K562 (cell line): ENCODE measurements around the gene SARS2. TPM values are rescaled to one million over a fixed set of nuclear protein-coding genes. Genes with fewer than 3 reads are reported as not detected.

Source experiments
- ATAC-seq: fragments of 200-7000 bp; cut with Tn5 transposase; 3 replicates; pipeline ENCODE4 v1.9.1; 2020; ENCODE audit warnings: moderate library complexity
- BruUV-seq: library from RNA; stranded (reverse); fragments of 400-500 nt; replicated peaks from 2 replicates; lab custom pipeline; 2021; lab: Mats Ljungman, UMichigan
- CTCF ChIA-PET: fragments of 300-600 bp; formaldehyde crosslinking; extraction: SDS; loops from one replicate; lab custom pipeline; 2021; ENCODE audit warnings: low intra/inter-chr PET ratio; lab: Yijun Ruan, JAX
- POLR2A ChIA-PET: fragments of 300-600, 350-650 bp; sonication (Branson Sonifier 250); formaldehyde crosslinking; extraction: SDS; loops from one replicate; lab custom pipeline; 2021; ENCODE audit warnings: antibody characterized with exemption, inconsistent platforms; lab: Yijun Ruan, JAX
- DNase-seq, 4 experiments: peaks; one replicate each; pipeline versions ENCODE4 v3.0.0 to v3.0.0-alpha.2; 2011 to 2018; ENCODE audit warnings: low spot score in 3 of 4, mixed read lengths in 3 of 4; ENCODE audit errors: extremely low read depth in 1 of 4
- FAIRE-seq: peaks from 2 replicates; lab custom pipeline; 2011; peaks lifted over from hg19 to GRCh38; lab: Jason Lieb, UNC
- H2AFZ ChIP-seq: 2 replicates; pipeline ENCODE4 v1.6.0; 2011; ENCODE audit warnings: low read depth, low read length, control low read depth, inconsistent platforms
- H3K27ac ChIP-seq: fragments of 200-600 bp; 3 replicates; pipeline ENCODE4 v1.8.0; 2011; ENCODE audit warnings: low read depth, mild to moderate bottlenecking, control low read depth, inconsistent platforms, low read length, moderate library complexity, mixed read lengths; ENCODE audit errors: extremely low read depth
- H3K27me3 ChIP-seq, 2 experiments: fragments of 300-600 bp in 1 of 2; 2 replicates in 1 of 2; 3 replicates in 1 of 2; pipeline versions ENCODE4 v1.6.0 to v1.8.0; 2011; ENCODE audit warnings: inconsistent platforms in 2 of 2, low read length in 2 of 2, mild to moderate bottlenecking in 1 of 2, mixed read lengths in 1 of 2, moderate library complexity in 1 of 2; ENCODE audit not compliant: control insufficient read depth in 2 of 2, insufficient read depth in 2 of 2
- H3K36me3 ChIP-seq: fragments of 300-600 bp; 3 replicates; pipeline ENCODE4 v1.8.0; 2011; ENCODE audit warnings: mild to moderate bottlenecking, low read length, inconsistent platforms; ENCODE audit not compliant: control insufficient read depth, insufficient read depth
- H3K4me1 ChIP-seq, 2 experiments: fragments of 200-600 bp in 1 of 2; replicated peaks in 1 of 2; 2 replicates in 1 of 2; 3 replicates in 1 of 2; pipeline versions ENCODE4 v1.5.1 to v1.8.0; 2011; ENCODE audit warnings: inconsistent platforms in 2 of 2, low read length in 2 of 2, mild to moderate bottlenecking in 1 of 2, mixed read lengths in 1 of 2, moderate library complexity in 1 of 2; ENCODE audit not compliant: control insufficient read depth in 2 of 2, insufficient read depth in 2 of 2
- H3K4me2 ChIP-seq: 2 replicates; pipeline ENCODE4 v1.6.1; 2011; ENCODE audit warnings: low read length, control low read depth, inconsistent platforms, mixed read lengths; ENCODE audit not compliant: insufficient read depth
- H3K4me3 ChIP-seq: fragments of 200-600 bp; sonication (generic), shearing (Covaris generic); 2 replicates; pipeline ENCODE4 v1.5.1; 2016; ENCODE audit warnings: control low read depth, inconsistent platforms
- H3K79me2 ChIP-seq: fragments of 200-600 bp; 3 replicates; pipeline ENCODE4 v1.8.0; 2011; ENCODE audit warnings: low read length, inconsistent platforms; ENCODE audit not compliant: control insufficient read depth, insufficient read depth
- H3K9ac ChIP-seq, 2 experiments: 2 replicates each; pipeline versions ENCODE4 v1.6.0 to v1.6.1; 2011; ENCODE audit warnings: low read depth in 2 of 2, low read length in 2 of 2, control low read depth in 1 of 2, inconsistent platforms in 1 of 2, mild to moderate bottlenecking in 1 of 2, mixed read lengths in 1 of 2; ENCODE audit not compliant: insufficient read depth in 1 of 2
- H3K9me1 ChIP-seq: one replicate; pipeline ENCODE4 v1.6.0; 2011; ENCODE audit warnings: inconsistent platforms, mild to moderate bottlenecking, low read length, moderate library complexity; ENCODE audit not compliant: control insufficient read depth, insufficient read depth
- H3K9me3 ChIP-seq: replicated peaks from 2 replicates; pipeline ENCODE4 v1.5.1; 2011; ENCODE audit warnings: low read depth, low read length, inconsistent platforms; ENCODE audit not compliant: control insufficient read depth, insufficient read depth
- H4K20me1 ChIP-seq: replicated peaks from 2 replicates; pipeline ENCODE4 v1.6.1; 2011; ENCODE audit warnings: low read length, inconsistent platforms, mixed read lengths; ENCODE audit not compliant: control insufficient read depth, insufficient read depth
- TEAD4 ChIP-seq, 2 experiments: sonication (generic) in 1 of 2; formaldehyde crosslinking in 1 of 2; IDR thresholded peaks; 2 replicates each; pipeline versions ENCODE4 v1.6.1 to v1.8.0; 2012 to 2022; ENCODE audit warnings: borderline replicate concordance in 1 of 2, inconsistent platforms in 1 of 2, low read length in 1 of 2, mild to moderate bottlenecking in 1 of 2, missing genetic modification reagents in 1 of 2
- WGBS: fragments of 100-300 bp; shearing (Covaris generic); methylation state at CpG from one replicate; pipeline ENCODE4 v1.1.6; 2016; ENCODE audit warnings: low coverage, mixed read lengths; ENCODE audit not compliant: insufficient coverage; ENCODE audit errors: missing lambda C conversion rate; 5-methylcytosine and 5-hydroxymethylcytosine counted together
- in situ Hi-C: fragments of 300-500 bp; cut with MboI; formaldehyde crosslinking; loops from 4 replicates; pipeline ENCODE4 v1.15.0; 2018; ENCODE audit warnings: inconsistent platforms, mixed read lengths
- intact Hi-C: fragments of 100-400 bp; cut with micrococcal nuclease; formaldehyde crosslinking; loops from 2 replicates; pipeline ENCODE4 v1.14.2; 2022
- polyA plus RNA-seq, 8 experiments: library from polyadenylated mRNA; depleted of rRNA in 4 of 8; stranded (reverse) in 5 of 8; unstranded in 3 of 8; fragments of >200 nt; fragmentation: Nextera tagmentation in 2 of 8; fragmentation: Illumina TruSeq in 1 of 8; extraction: Ambion mirVana in 2 of 8; extraction: Trizol in 1 of 8; gene quantifications; 2 replicates each; pipeline versions ENCODE4 v1.2.1 to v1.2.3, GENCODE V29; 2011 to 2014; ENCODE audit warnings: inconsistent platforms in 1 of 8, missing spikeins in 1 of 8
- total RNA-seq, 7 experiments: library from RNA; depleted of rRNA in 6 of 7; stranded (reverse); fragments of >200 nt in 6 of 7; fragmentation: Illumina TruSeq in 2 of 7; extraction: Trizol in 2 of 7; gene quantifications; 2 replicates each; pipeline versions ENCODE4 v1.2.1 to v1.2.3, GENCODE V29; 2011 to 2021; ENCODE audit warnings: low replicate concordance in 1 of 7
- TF ChIP-seq, protein P1 (sequence below): fragments of 450-650 bp; formaldehyde crosslinking; conservative IDR thresholded peaks from 2 replicates; pipeline ENCODE4 v1.4.0; 2022; ENCODE audit warnings: mild to moderate bottlenecking, missing genetic modification characterization

Gene SARS2
- total and polyA plus RNA-seq, 9 of the 15 experiments (the other 6 are each of a cell fraction or from before 2014, with no cell fraction given) = 3.1 to 59.1 (median 31.7) TPM

DNA sequence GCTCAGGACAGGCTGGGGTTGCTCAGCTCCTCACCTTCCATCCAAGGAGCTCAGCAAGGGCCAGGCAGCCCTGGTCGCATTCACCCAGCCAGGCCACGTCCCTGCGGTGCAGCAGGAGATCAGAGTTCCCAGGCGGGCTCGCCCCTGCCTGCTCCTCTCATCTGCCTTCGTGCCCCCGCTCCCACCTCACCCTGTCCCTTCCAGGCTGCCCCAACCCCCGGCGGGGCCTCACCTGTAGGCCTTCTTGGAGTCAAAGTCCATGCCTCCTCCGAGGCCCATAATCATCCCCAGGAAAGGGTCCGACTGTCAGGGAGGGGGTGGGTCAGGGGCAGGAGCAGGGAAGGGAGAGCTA lies 51.2 kb downstream of the SARS2 start:
- DNase-seq (no peak), ATAC-seq (no peak), FAIRE-seq (no peak)
- Histone ChIP-seq H4K20me1 (no peaks in the 10 kb centered on the region), H3K9me3 (no peaks in the 10 kb centered on the region), H3K27me3 (no peaks in the 10 kb centered on the region), H3K4me2 (no peak overlapping the region), H3K79me2 (no peaks in the 10 kb centered on the region), H3K36me3 (peaks cover 5% of the 10 kb centered on the region; the same call in 1 of the 3 replicates), H3K9ac (0 out of 4 replicates have a peak overlapping the region, but pooled peaks of 1 of the 2 experiments have one; percentile 12), H3K27ac (no peak overlapping the region), H2AFZ (no peak overlapping the region), H3K4me3 (no peak overlapping the region), H3K4me1 (peaks cover 21 to 57% of the 10 kb centered on the region in 2 experiments; a peak in 4 of 5 replicates), H3K9me1 (no peaks in the 10 kb centered on the region)
- no TSS peak for BruUV-seq
- ChIA-PET POLR2A (interaction anchor here (0.8 to 1.2 kb wide), 2 partner anchors 8 to 10 kb away, joined by 3 read pairs; no protein-coding TSS in a partner anchor), CTCF (no interaction called here)
- intact Hi-C loops = no loop called here
- WGBS = 79% methylated on average over 6 of the region's 11 CpGs
- TF ChIP-seq TEAD4 (IDR thresholded peaks at IDR 0.05; ENCODE audit: low read length) (no peak), TEAD4 (CRISPR knock-in tag; IDR thresholded peaks at IDR 0.05; ENCODE audit: borderline replicate concordance) (no peak)
- TF ChIP-seq, protein P1, sequence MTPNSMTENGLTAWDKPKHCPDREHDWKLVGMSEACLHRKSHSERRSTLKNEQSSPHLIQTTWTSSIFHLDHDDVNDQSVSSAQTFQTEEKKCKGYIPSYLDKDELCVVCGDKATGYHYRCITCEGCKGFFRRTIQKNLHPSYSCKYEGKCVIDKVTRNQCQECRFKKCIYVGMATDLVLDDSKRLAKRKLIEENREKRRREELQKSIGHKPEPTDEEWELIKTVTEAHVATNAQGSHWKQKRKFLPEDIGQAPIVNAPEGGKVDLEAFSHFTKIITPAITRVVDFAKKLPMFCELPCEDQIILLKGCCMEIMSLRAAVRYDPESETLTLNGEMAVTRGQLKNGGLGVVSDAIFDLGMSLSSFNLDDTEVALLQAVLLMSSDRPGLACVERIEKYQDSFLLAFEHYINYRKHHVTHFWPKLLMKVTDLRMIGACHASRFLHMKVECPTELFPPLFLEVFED (CRISPR knock-in tag) = no peak
- in situ Hi-C loops = no loop called here
